ENCODE measurements around the gene CHST13.

DNA sequence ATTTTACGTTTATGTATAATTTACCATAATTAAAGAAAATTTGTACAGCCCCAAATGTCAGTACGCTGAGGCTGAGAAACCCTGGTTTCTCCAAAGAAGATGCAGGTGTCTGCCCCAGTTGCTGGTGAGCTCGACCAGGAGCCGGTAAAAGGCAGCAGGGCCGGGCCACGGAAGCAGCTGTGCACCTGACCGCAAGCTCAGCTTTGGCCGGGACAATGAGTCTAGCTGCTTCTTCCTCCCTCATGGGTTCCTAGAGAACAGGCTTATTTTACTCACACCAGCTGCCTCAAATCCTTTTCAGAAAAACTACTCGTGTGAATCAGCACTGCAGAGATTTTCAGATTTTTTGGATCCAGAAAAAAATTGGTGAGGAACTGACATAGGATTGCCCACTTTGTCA, 30.2 kb upstream of the CHST13 start:
- TF ChIP-seq MAX (IDR thresholded peaks at IDR 0.05) (no peak), CEBPB (IDR thresholded peaks at IDR 0.05) (no peak), RAD21 (IDR thresholded peaks at IDR 0.05; ENCODE audit: low read depth) (no peak), REST (IDR thresholded peaks at IDR 0.05; ENCODE audit: low read depth) (no peak), EP300 (IDR thresholded peaks at IDR 0.05; ENCODE audit: borderline replicate concordance) (no peak), TAF1 (IDR thresholded peaks at IDR 0.05; ENCODE audit: low read depth) (no peak), CREB1 (IDR thresholded peaks at IDR 0.05; ENCODE audit: low read depth) (no peak), YY1 (IDR thresholded peaks at IDR 0.05; ENCODE audit: low read depth) (no peak), TEAD4 (IDR thresholded peaks at IDR 0.05) (no peak)
- TF ChIP-seq, protein P1, sequence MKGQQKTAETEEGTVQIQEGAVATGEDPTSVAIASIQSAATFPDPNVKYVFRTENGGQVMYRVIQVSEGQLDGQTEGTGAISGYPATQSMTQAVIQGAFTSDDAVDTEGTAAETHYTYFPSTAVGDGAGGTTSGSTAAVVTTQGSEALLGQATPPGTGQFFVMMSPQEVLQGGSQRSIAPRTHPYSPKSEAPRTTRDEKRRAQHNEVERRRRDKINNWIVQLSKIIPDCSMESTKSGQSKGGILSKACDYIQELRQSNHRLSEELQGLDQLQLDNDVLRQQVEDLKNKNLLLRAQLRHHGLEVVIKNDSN (IDR thresholded peaks at IDR 0.05): no peak

Measured in Ishikawa (cell line).